Measurements from ENCODE around the gene CADPS.

GRCh38 chr3:62892951-62893350, 17.7 kb upstream of the CADPS start:
- no peak for TF ChIP-seq ZNF274 (IDR thresholded peaks at IDR 0.05; ENCODE audit: low read depth, low read length)
- TF ChIP-seq YY1 (IDR thresholded peaks at IDR 0.05; ENCODE audit: insufficient read depth, insufficient read length) = no peak
